Amniotic stem cell (primary cell): ENCODE data around the gene CENPP.

Experiments
- DNase-seq: peaks from one replicate; lab custom pipeline; 2025; lab: John Stamatoyannopoulos, UW

The CENPP gene

DNA sequence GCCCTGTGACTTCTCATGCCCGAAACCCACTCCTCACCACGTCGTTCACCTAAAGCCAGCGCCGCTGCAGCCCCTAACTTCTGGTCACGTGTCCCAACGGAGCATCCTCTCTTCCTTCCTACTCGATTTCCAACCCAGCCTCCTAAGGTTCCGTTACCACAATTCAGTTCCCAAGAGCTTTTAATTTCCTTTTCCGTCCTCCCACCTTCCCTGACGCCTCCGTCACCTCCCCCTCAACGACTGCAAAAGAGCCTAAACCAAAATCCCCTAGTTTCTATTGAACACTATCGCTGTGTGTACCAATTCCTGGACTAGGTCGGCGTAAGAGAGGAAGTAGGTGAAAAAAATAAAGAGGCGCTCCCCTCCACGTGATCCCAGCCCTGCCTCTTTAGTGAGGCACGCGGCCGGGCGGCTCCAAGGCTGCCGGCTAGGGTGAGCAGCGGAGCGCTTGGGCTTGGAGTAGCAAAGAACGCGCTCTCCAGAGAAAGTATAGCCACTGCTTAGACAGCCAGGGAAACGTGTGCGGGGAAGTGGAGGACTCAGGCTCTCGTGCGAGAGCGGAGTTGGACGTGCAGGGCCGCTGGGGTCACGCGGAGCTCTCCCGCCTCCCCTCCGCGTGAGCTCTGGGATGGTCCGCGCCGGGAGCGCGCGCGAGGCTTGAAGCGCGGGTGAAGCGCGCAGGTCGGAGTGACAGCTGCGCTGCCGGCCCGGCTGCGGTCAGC lies at the start of gene CENPP, which contains the start of gene NOL8:
TSS of gene CENPP (plus strand) at position 685 of the 722 bp plus-strand sequence.
TSS of gene NOL8 (minus strand) at position 82 of the 722 bp plus-strand sequence. CDS start 1,189 bp downstream, outside the sequence.
- peak; percentile 78 for DNase-seq

DNA sequence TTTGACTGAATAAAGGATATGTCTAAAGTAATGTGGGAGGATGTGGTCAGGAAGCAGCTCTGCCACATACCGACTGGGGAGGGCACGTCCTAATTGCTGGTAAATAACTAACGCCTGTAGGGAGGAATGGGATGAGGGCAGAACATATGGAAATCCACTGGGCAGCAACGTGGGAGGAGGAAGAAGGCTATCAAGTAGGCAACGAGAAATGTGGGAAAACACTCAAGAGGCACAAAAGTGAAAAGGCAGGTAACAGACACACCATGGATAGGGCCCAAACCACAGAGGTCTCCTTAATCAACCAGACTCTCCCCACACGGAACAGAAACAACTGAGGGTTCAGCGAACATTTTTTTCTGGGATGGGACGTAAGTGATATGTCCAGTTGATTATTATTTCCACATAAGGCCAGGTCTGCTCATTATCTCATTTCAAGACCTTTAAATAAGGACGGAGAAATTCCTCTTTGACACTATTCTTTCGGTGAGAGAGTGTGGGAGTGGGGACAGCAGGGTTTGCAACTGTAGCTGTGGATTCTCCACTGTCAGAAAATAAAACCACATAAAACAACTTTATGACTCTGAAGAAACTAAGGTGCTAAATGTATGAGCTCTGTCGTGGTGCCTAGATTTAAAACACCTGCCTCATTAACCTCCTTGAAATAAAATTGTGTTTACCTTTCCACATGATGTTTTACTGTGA lies 49.3 kb upstream of the CENPP start:
- DNase-seq, result no peak

DNA sequence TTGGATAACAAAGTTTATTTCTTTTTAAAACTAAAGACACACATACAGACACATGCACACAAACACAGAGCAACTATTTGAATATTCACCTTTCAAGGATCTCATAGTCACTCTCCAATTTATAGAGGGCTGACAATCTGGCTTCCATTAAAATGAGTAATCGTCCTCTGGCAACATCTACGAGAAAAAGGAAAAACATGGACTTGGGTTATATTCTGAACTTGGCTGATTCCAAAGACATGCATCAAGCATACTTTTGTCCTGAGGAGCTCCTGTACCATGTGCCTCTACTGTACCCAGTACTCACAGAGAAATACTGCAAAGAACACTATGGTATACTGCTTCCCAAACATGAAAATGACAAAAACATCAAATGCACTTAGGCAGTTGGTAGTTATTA lies 47.6 kb upstream of the CENPP start:
- DNase-seq, result peak; percentile 33

DNA sequence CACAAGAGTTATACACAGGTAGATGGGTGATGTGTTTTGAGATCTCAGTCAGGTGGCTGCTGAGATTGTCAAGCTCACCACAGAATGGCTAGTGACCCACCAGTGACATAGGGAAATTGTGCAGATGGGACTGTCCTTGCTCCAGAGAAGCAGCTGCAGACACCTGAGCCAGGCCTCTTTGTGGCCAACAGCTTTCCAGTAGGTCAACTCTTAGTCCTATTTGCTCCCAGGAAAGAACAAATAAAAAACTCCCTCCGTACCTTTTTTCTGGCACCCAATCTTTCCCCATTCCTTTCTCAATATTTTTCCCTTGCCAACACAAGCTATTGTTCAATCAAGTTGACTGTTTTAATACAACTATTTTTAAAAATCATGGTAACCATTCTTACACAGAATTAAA lies 46.5 kb upstream of the CENPP start:
- no peak for DNase-seq

DNA sequence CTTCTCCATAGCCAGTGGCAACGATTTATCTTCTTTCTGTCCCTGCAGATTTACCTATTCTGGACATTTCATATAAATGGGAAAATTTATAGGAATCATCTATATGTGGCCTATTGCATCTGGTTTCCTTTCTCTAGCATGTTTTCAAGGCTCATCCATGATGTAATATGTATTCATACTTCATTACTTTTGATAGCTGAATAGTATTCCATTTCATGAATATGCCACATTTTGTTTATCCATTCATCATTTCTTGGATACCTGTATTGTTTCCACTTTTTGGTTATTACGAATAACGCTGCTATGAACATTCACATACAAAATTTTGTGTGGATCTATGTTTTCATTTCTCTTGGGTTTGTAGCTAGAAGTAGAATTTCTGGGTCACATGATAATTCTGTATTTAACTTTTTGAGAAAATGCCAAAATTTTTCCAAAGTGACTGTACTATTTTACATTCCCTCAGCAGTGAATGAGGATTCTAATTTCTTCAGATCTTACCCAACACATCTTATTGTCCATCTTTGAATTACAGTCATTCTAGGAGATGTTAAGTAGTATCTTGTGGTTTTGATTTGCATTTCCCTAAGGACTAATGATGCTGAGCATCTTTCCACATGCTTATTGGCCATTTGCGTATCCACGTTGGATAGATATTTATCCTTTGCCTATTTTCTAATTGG lies 35.9 kb upstream of the CENPP start:
- DNase-seq, result no peak

DNA sequence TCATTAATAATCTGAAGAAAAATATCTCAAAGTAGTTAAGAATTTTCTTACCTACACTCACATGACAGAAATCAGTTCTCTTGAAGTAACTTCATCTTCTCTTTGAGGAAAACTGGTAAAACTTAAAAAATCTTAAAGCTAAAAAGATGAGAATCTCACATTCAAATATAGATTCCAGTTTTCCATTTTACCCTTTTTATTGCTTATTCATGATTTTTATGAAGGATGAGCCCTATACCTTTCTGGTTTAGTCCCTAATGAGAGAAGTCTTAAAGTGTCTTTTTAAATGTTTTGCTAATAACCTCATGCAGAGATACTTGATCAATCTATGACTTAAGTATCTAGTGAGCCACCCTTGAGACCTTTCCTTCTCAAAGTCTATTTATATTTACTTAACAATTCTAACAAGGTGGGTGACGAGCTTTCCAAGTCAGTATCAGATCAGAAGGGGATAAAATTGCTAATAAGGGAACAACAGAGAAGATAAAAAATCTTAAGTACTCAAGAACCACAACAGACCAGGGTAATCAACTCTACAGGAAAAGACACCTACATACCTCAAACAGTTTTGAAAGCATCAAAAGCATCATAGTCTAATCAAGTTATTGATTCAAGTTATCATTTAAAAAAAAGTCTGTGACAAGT lies 34.8 kb upstream of the CENPP start:
- no peak for DNase-seq

DNA sequence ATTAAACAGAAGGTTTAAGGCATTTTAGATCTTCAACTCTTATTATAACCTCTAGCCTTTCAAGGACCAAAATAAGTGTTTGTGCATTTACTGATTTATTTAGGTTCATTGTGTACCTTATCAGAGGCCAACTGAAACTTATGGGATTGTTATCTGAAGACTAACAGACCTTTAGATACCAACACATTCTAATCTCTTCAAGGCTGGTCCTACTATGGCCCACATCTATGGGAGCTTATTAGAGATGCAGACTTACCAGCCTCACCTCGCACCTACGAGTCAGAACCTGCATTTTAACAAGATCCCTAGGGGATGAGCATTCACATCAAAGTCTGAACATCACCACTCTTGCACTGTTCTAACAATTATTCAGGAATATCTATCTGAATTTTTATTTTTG lies 34.2 kb upstream of the CENPP start:
- no peak for DNase-seq

DNA sequence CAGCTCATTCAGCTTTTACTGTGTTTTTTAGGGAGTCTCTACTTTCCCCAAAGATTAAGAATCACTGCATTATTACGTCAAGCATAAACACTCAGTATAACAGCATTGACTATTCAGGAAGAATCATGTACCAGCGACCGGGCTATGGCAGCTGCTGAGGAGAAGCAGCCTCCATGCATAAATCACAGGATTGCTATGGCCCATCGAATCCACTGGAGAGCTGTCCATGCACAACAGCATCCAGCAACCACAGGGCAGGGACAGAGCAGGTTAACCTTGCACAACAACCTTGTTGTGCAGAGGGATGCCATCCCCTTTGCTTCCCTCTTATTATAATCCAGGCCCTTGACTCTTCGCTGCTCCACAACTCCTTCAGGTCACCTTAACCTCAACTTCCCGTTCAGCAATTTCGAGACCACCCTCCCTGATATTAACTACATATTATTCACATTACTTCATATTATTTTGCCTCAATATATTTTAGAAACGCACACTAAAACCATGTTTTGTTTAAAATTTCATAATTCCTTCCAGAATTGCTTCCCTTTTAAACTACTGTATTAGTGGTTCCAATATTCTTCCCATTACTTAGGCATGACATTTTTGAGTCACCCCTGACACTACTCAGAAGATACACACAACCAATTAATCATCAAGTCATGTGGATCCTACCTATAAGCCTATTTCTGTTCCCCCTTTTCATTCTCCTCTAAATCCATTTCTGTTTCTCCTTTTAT lies 33.2 kb upstream of the CENPP start:
- DNase-seq, result no peak

DNA sequence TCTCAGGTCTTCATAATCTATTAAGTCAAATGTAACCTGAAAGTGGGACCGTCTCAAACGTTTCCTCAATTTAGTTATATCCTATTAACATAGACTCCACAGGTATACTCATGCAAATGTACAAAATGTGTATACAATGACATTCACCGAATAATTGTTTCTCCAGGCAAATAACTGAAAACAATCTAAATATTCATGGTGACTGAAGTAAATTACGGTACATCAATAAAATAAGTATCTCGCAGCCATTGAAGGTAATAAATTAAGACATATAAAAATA lies 32.7 kb upstream of the CENPP start:
- no peak for DNase-seq

DNA sequence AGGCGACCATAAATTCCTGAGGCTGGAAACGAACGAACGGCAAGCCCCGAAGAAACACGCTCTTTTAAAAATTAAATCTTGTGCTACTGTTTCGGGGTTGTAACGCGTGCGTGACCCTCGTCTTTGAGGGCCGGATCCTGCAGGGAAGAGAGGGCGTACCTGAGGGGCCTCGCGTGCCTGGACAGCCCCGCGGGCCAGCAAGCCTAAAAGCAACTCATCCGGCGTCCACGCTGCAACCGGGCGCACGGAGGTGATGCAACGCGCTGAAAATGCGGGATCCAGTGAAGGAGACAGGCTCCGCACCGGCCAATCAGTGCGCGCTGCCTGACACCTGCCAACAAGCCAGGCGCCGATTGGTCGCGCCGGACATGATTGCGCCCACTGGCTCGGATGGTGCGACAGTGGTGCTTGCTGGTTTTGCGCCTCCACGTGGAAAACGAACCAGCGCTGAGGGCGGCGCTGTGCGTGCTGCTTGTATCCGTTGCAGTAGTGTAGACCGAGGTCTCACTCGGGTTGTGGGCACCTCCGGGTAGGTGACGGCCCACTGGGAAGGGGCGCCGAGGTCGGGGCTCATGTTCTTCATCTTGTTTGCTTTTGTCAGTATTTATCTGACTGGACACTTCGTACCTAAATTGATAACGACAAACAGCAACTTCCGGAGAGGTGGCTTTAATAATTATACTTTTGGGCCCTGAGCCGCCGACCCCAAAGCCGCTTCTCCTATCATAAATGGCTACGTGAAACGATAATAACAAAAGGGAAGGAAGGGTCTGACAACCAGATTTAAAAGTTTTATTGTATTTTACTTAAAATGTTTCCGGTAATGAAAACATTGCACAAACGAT lies 32.1 kb upstream of the CENPP start, which contains the start of gene IARS1:
TSS of gene IARS1 (minus strand) at position 246 of the 845 bp plus-strand sequence. CDS start 4,278 bp downstream, outside the sequence.
- DNase-seq, result peak; percentile 90

DNA sequence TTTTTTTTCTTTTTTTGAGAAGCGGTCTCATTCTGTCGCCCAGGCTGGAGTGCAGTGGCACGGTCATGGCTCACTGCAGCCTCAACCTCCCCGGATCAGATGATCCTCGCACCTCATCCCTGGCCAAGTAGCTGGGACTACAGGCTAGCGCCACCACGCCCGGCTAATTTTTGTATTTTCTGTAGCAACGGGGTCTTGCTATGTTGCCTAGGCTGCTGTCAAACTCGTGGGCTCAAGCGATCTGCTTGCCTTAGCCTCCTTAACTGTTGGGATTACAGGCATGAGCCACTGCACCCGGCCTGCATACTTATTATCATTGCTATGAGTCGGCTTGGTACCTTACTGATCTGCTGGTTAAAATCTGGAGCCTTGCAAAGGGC lies 31.5 kb upstream of the CENPP start:
- no peak for DNase-seq

DNA sequence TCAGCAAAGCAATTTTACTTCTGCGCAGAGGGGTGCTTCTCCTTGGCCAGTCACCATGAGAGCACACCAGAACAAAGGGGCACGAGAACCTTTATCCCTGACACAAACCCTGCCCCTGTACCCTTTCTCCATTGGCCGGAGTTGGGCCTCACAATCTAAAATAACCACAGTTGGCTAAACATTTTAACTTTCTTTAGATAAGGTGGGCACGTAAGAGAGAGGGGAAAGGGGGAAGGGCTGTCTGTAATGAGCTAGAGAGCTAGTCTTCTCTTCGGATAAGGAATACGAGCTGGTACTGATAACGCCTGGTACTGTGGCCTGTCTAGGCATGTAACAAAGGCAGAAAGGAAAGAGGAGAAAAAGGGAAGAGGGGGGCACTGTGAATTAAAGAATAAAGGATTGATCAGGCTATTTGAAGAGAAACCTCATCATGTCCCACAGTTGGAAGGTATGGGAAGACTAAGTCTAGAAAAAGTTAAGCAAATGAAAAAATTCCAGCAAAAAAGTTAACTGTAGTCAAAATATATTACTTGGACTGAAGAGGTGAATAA lies 30.4 kb upstream of the CENPP start:
- no peak for DNase-seq

DNA sequence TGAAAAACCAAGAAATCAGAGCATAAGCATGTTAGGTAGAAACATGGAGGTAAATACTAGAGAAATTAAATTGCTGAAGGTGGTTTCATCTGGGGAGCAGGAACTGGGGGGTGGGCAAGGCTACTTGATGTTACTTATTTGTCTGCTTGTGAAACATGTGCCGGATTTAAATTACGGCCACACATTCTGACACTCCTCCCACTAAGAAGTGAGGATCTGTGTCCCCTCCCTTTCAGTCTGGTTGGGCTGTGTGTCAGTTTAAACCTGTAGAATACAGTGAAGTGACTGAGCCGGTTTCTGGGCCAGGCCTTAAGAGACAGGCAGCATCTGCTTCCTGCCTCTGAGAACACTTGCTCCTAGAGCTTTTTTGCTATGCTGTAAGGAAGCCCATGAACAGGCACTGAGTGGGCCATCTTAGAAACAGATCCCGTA lies 29.9 kb upstream of the CENPP start:
- no peak for DNase-seq

DNA sequence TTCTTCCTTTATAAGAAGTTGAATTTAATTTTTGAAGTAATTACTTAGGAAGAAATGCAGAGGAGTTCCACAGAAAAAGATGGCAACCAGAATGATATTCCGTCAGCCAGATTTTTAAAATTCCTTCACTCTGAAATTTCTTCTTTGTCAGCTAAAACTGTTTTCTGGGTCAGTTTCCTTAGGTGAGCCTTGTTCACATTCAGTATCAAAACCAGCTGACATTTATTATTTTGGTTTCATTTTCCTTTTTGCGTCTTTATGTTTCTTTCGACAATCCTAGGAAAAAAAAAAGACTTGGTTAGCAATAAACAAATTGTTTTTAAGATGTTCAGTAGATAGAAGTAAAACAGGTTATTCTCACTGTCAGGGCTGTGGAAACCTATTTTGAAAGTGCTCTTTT lies 28.1 kb upstream of the CENPP start:
- DNase-seq, result no peak

DNA sequence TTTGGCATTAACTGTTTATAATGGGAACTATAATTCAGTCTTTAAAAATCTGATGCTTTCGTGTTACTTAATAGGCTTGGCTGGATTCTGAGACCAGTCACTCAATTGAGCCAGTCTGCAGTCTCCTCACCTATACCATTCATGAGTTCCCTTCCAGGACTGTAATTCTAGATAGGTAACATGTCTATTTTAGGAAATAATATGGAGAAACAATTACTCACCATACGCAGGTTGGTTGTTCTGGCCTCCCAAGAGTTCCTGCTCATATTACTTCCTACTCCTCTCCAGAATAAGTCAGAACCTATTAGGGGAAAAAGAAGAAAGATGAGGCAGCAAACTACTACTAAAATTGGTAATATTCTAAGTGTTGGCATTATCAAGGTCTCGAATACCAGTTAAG lies 27.7 kb upstream of the CENPP start:
- DNase-seq, result no peak

DNA sequence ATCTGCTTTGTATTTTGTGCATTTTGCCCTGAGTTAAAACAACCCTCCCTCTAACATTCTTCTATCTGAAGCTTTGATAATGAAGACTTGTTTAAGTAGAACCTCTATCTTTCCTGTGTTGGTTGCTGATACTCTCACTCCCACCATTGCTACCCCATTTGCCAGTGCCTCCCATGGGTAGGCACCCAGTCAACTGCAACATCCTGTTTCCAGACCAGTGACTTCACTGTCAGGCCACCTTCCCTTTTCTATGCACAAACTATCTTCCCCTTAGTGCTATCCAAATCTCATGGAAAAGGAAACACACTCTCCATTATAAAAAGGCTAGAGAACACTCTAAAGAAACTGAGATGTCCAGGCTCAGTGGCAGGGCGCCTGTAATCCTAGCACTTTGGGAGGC lies 26.6 kb upstream of the CENPP start:
- DNase-seq, result no peak

DNA sequence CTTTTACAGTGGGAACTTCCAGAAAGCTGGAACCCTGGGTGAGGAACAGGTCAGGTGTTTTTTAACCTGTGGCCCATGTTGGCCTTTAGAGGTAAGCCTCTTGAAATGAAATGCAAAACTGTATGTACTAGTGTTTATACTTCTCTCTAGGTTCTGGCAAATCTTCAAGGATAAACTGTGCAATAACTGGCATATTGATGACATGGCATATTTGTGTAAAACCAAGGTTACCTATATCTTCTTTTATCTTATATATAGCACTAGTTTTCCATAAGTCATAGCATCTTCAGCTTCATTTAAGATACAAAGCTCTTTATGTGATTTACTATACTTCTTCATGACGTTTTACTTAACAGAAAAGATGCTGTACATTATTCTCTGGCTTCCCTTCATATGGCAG lies 24.8 kb upstream of the CENPP start:
- DNase-seq, result no peak

DNA sequence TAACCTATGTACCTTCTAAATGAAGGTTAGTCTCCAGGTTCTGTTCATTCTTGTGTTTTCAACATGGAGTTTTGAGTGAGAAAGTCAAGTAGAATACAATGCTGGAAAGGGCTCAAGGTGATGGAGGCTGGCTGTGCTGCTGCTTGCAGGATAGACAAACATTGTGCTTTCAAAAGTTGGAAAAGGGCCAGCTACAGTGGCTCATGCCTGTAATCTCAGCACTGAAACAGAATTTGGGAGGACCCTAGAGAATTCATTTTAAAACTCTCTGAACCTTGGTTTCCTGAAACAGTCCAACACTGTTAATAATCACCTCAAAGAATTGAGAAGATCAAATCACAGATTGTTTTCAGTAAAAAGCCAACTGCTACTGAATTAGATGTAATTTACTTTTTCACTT lies 16.9 kb upstream of the CENPP start:
- no peak for DNase-seq

DNA sequence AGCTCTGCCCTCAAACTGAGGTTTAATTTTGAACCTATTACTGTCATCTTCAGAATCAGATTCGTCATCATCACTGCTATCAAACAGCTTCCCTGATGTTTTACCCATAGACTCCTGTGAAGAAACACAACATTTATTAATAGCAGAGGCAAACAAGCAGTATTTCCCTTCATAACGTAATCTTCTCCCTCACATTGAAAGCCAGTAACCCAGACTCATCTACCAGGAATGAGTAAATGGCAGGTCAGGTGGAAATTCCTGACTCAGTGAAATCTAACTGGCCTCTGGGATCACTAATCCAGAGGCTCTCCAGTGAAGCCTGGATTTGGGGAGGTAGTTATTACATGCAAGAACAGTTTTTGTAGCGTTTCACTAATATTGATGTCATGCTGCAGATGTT lies 15.2 kb upstream of the CENPP start:
- no peak for DNase-seq

DNA sequence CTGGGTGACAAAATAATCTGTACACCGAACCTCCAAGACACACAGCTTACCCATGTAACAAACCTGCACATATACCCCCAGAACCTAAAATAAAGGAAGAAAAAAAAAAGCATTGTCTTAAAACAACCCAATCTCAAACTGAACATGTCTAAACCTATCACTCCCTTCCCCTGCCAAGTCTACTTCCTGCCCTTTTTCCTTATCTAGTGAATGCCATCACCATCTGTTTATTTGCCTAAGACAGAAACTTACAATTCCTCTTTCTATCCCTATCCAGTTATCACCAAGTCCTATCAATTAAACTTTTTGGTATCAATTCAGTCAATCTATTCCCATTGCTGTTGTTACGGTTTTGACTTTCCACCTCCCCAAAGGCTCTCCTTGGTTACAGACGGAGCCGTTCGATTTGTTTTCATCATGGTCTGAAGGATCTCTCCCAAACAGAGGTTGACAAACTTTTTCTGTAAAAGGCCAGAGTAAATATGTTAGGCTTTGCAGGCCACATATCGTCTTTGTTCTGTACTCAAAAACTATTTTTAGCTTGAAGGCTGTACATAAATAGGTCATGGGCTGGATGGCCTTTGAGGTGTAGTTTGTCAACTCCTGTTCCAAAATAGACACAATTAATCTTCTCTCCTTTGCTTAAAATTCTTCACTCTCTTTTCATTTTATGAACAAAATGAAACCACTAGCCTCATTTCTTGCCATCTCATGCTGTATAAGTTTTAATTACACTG lies 12.7 kb upstream of the CENPP start:
- DNase-seq, result no peak
